Measurements from ENCODE around the gene TMEM100.
"Not testable (repeated sequence)": the region's sequence is repeated elsewhere in the genome, so short reads cannot be mapped to it uniquely, and the experiment has no call there.

Gene TMEM100

DNA sequence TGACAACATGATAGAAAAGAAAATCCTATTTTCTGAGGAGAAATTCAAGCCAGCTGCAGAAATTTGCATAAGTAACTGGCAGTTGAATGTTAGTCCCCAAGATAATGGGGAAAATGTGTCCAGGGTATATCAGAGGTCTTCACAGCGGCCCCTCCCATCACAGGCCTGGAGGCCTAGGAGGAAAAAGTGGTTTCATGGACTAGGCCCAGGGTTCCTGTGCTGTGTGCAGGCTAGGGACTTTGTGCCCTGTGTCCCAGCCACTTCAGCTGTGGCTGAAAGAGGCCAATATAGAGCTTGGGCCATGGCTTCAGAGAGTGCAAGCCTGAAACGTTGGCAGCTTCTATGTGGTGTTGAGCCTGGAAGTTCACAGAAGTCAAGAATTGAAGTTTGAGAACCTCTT, 35.6 kb downstream of the TMEM100 start:
- no peak for DNase-seq (ENCODE audit: low spot score)

DNA sequence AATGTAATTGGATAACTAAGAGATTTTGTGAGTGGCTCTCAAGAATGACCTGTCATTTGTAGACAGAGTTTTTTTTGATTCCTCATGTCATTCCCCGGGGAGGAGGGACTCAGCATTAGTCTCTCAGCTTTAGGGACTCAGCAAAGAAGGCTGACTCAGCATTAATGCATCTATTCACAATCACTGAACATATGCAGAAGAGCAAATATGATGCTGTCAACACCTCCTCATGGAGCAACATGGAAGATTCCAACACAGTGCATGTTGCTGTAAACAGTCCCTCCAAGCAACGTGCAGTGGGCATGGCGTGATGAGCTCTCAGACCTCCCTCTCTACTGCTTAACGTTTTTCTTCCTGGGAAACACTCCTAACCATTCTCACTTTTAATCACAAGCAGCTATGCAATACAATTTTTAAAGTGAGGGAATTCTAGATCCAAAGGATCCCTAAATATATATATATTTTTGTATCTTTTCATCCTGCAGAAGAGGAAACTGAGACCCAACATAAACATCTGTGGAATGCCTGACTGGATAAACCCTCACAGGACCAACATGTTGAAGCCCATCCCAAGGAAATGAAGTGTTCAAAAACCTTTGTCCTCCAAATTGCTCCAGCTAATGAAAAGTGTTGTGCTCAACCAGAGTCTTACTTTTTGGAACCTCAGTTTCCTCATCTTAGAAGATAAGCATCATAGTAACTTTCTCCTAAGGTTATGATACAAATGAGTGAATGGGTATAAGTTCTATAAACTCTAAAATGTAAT, 38.9 kb downstream of the TMEM100 start:
- DNase-seq (ENCODE audit: low spot score): no peak

DNA sequence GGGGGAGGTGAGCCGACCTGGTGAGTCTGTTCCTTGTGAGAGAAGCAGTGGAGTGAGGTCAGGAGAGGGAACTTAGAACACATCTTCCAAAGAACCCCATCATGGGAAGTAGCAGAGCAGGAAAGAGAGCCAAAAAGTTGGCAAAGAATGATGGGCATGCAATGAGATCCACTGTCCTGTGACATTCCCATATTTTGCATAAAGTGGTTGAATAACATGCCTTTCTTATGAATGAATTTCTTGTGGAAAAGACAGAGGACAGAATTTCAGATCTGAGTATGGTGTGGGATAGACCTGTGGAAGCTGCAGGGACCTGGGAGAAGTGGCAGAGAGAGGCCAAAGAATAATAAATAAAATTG, 41.3 kb downstream of the TMEM100 start:
- DNase-seq (ENCODE audit: low spot score): no peak

DNA sequence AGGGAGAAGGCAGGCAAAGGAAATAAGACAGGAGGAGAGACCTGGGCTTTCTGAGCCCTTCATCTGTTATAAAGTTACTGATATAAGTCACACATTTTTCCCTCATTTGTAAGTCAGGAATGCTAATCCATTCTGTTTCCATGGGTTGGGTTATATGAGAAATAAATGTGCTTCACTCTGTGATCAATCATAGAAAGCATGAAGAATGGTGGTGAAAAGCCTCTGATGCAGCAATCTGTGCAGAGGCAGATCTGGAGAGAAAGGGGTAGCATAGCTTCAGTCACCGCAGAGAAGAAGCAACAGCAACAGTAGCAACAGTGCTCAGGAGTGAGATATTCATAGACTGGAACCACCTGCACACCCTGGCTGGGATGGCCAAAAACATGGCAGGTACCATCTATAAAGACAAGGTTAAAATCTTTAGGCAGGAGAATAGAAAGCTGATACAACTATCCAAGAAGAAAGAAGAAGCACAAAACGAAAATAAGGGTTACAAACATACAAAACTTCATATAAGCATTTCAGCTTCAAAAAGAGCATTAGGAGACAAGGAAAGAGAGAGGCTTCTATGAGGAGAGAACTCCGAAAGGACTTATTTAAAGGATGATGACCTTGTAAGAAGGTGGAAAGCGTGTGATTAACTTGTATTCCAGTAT, 41.9 kb downstream of the TMEM100 start:
- DNase-seq (ENCODE audit: low spot score): no peak

DNA sequence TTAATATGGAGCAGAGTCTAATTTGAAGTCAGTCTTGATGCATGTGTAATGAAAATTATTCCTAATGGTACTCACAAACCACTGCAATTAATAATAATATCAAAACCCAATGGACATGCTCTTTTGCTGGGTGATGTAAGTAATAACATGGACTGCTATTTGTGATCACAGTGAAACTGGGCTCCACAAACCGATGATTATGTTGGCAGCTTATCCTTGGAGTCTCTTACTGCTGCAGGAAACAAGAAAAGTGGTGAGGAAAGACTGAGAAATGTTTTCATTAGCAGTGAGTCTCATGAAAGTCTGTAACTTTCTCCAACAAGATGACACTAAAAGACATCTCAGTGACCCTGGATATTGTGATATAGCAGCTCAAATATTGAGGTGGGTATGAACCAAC, 45.2 kb downstream of the TMEM100 start:
- no peak for DNase-seq (ENCODE audit: low spot score)

DNA sequence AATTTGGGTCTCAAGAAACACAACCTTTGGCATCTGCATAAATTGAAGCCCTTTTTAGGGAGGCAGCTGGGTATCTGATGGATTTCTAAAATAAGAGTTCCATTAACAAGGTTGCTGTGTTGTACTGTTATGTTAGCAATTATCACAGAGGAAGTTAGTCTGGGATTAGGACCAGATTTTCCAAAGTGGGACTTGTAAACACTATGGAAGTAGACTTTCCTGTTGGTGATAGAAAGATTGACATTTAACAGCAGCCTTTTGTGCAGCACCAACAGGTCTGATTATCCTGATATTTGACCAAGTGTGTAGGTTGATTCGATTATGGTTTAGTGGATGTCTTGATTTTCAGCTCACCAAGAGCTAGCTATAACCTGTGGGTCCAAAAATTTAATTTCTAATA, 46.4 kb downstream of the TMEM100 start:
- no peak for DNase-seq (ENCODE audit: low spot score)

DNA sequence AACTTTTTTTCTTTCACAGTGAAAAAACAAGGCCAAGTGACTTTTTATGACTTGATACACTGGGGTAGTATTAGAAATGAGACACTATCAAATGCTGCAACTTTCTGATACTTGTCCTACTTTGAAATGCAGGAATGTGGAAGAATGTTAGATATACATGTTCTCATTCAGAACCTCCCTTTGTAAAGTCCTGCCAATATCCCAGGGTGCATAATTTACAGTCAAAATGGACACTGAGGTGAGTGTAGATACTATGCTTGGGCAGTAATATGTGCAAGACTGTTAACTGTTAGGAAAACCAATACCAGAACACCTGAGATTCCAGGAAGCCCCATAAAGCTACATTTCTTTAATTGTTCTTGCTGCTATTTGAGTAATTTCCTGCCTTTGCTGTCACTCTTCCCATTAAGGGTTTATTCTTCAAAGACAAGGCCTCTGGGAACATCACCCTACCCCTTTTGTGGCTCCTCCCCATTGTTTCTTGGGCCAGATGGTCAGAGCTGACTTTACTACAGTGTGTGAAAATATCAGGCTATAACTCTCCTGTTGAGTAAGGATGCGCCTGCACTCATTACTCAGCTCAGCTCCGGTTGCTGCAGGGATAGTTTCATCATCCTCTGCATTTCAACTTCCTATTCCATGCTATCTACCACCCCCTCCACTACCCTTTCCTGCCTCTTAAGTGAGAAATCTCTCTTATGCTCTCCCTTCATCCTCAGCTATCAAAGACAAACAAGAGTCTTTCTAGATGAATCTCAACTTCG, 48.7 kb downstream of the TMEM100 start:
- DNase-seq (ENCODE audit: low spot score): no peak

DNA sequence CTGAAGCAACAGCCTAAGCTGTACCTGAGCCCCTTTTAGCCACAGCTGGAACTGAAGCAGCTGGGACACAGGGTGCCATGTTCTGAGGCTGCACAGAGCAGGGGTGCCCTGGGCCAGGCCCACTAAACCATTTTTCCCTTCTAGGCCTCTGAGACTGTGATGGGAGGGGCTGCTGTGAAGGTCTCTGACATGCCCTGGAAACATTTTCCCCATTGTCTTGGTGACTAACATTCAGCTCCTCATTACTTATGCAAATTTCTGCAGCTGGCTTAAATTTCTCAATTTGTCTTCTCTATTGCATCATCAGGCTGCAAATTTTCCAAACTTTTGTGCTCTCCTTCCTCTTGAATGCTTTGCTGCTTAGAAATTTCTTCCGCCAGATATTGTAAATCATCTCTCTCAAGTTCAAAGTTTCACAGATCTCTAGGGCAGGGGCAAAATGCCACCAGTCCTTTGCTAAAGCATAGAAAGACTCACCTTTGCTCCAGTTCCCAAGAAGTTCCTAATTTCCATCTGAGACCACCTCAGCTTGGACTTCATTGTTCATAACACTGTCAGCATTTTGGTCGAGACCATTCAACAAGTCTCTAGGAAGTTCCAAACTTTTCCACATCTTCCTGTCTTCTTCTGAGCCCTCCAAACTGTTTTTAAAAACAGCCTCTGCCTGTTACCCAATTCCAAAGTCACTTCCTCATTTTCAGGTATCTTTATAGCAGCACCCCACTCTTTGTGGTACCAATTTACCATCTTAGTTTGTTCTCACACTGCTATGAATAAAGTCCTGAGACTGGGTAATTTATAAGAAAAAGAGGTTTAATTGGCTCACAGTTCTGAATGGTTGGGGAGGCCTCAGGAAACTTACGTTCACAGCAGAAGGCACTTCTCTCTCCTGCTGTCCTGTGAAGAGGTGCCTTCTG, 49.8 kb downstream of the TMEM100 start:
- no peak for DNase-seq (ENCODE audit: low spot score)

DNA sequence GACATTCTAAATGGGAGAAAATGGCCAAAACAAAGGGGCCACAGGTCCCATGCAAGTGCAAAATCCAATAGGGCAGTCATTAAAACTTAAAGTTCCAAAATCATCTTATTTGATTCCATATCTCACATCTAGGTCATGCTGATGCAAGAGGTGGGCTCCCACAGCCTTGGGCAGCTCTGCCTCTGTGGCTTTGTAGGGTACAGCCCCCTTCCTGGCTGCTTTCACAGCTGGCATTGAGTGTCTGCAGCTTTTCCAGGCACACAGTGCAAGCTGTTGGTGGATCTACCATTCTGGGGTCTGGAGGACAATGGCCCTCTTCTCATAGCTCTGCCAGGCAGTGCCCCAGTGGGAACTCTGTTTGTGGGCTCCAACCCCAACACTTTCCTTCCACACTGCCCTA, 50.7 kb downstream of the TMEM100 start:
- not testable (repeated sequence) for DNase-seq (ENCODE audit: low spot score)

Measured in CD4-positive, alpha-beta T cell treated with Interleukin-2 at 100 ng/mL for 4 hours (primary cell).